K562 (cell line): ENCODE results near the gene RORC. TPM values are rescaled to one million over a fixed set of nuclear protein-coding genes. Genes with fewer than 3 reads are reported as not detected.
A peak's percentile ranks its signal among the peaks of the same experiment; 100 is the strongest.

Source experiments
- ADNP ChIP-seq: fragments of 200-800 bp; sonication (Bioruptor generic); IDR thresholded peaks from 2 replicates; pipeline ENCODE4 v1.6.1; 2016; ENCODE audit warnings: missing genetic modification characterization, missing compliant biosample characterization
- BACH1 ChIP-seq: fragments of 200-800 bp; sonication (Bioruptor generic); IDR thresholded peaks from 2 replicates; pipeline ENCODE4 v1.6.1; 2016; ENCODE audit warnings: missing genetic modification characterization, missing compliant biosample characterization
- DEAF1 ChIP-seq: fragments of 450-650 bp; formaldehyde crosslinking; IDR thresholded peaks from 2 replicates; pipeline ENCODE4 v1.4.0; 2020; ENCODE audit warnings: mild to moderate bottlenecking, moderate library complexity
- ETS1 ChIP-seq: conservative IDR thresholded peaks from 2 replicates; pipeline ENCODE4 v1.6.1; 2011; ENCODE audit warnings: low read depth, mild to moderate bottlenecking, low read length; ENCODE audit not compliant: control insufficient read depth
- FOSL1 ChIP-seq: fragments of 200-800 bp; sonication (Bioruptor generic); conservative IDR thresholded peaks from 2 replicates; pipeline ENCODE4 v1.6.1; 2016; ENCODE audit warnings: missing genetic modification characterization, missing compliant biosample characterization
- FOXJ2 ChIP-seq: fragments of 200-800 bp; sonication (Bioruptor generic); IDR thresholded peaks from 2 replicates; pipeline ENCODE4 v1.6.1; 2016; ENCODE audit warnings: missing genetic modification characterization, missing compliant biosample characterization
- GATAD2A ChIP-seq: fragments of 450-650 bp; IDR thresholded peaks from 2 replicates; pipeline ENCODE4 v1.6.1; 2017
- HMGXB4 ChIP-seq: sonication (generic); formaldehyde crosslinking; IDR thresholded peaks from 2 replicates; pipeline ENCODE4 v1.8.1; 2023; ENCODE audit warnings: mild to moderate bottlenecking, missing genetic modification reagents
- KDM1A ChIP-seq, 2 experiments: fragments of 450-650 bp; IDR thresholded peaks; 2 replicates each; pipeline ENCODE4 v1.6.1; 2016; ENCODE audit warnings: mild to moderate bottlenecking in 2 of 2
- MYC ChIP-seq, 2 experiments: fragments of 250-450 bp in 1 of 2; sonication (Bioruptor Pico) in 1 of 2; IDR thresholded peaks; 2 replicates each; pipeline versions ENCODE4 v1.5.1 to v1.6.1; 2012 to 2021; ENCODE audit warnings: low read depth in 2 of 2, borderline replicate concordance in 1 of 2, improper control_type of control experiment in 1 of 2, low read length in 1 of 2, mild to moderate bottlenecking in 1 of 2, moderate library complexity in 1 of 2
- NR2C2 ChIP-seq, 2 experiments: fragments of 200-800 bp in 1 of 2; sonication (Bioruptor generic) in 1 of 2; sonication (generic) in 1 of 2; formaldehyde crosslinking in 1 of 2; IDR thresholded peaks; 2 replicates each; pipeline versions ENCODE4 v1.6.1 to v1.8.0; 2016 to 2022; ENCODE audit warnings: mild to moderate bottlenecking in 1 of 2, missing compliant biosample characterization in 1 of 2, missing genetic modification characterization in 1 of 2, missing genetic modification reagents in 1 of 2
- PHF8 ChIP-seq: fragments of 200-600 bp; sonication (generic); IDR thresholded peaks from 2 replicates; pipeline ENCODE4 v1.6.1; 2012; ENCODE audit warnings: mixed run types, mild to moderate bottlenecking, inconsistent platforms, low read length, moderate library complexity, borderline replicate concordance
- RBM34 ChIP-seq: fragments of 200-400 bp; formaldehyde crosslinking; IDR thresholded peaks from 2 replicates; pipeline ENCODE4 v1.6.1; 2018; ENCODE audit warnings: low read length, borderline replicate concordance; ENCODE audit not compliant: insufficient read depth
- TEAD2 ChIP-seq: fragments of 450-650 bp; IDR thresholded peaks from 2 replicates; pipeline ENCODE4 v1.6.1; 2016; ENCODE audit warnings: missing genetic modification characterization, control low read depth, missing compliant biosample characterization
- TOE1 ChIP-seq, 2 experiments: fragments of 450-650 bp in 1 of 2; sonication (generic) in 1 of 2; formaldehyde crosslinking in 1 of 2; IDR thresholded peaks; 2 replicates each; pipeline versions ENCODE4 v1.7.1 to v1.8.0; 2016 to 2022; ENCODE audit warnings: borderline replicate concordance in 2 of 2, mild to moderate bottlenecking in 2 of 2, antibody characterized with exemption in 1 of 2, inconsistent platforms in 1 of 2, low read depth in 1 of 2, missing genetic modification reagents in 1 of 2, moderate library complexity in 1 of 2
- ZBTB7A ChIP-seq: IDR thresholded peaks from 2 replicates; pipeline ENCODE4 v1.6.1; 2011; ENCODE audit warnings: low read depth, mild to moderate bottlenecking, low read length, moderate library complexity, borderline replicate concordance; ENCODE audit not compliant: control insufficient read depth
- polyA plus RNA-seq, 8 experiments: library from polyadenylated mRNA; depleted of rRNA in 4 of 8; stranded (reverse) in 5 of 8; unstranded in 3 of 8; fragments of >200 nt; fragmentation: Nextera tagmentation in 2 of 8; fragmentation: Illumina TruSeq in 1 of 8; extraction: Ambion mirVana in 2 of 8; extraction: Trizol in 1 of 8; gene quantifications; 2 replicates each; pipeline versions ENCODE4 v1.2.1 to v1.2.3, GENCODE V29; 2011 to 2014; ENCODE audit warnings: inconsistent platforms in 1 of 8, missing spikeins in 1 of 8
- total RNA-seq, 7 experiments: library from RNA; depleted of rRNA in 6 of 7; stranded (reverse); fragments of >200 nt in 6 of 7; fragmentation: Illumina TruSeq in 2 of 7; extraction: Trizol in 2 of 7; gene quantifications; 2 replicates each; pipeline versions ENCODE4 v1.2.1 to v1.2.3, GENCODE V29; 2011 to 2021; ENCODE audit warnings: low replicate concordance in 1 of 7
- TF ChIP-seq, protein P1 (sequence below): sonication (generic); formaldehyde crosslinking; IDR thresholded peaks from 2 replicates; pipeline ENCODE4 v1.8.1; 2023; ENCODE audit warnings: mild to moderate bottlenecking, missing genetic modification reagents

Gene RORC
- total and polyA plus RNA-seq, 9 of the 15 experiments (the other 6 are each of a cell fraction or from before 2014, with no cell fraction given), result not detected

GRCh38 chr1:151790071-151790939, 41.3 kb downstream of the RORC start, which contains the start of gene TDRKH (continued):
- TF ChIP-seq TEAD2 (tag), result no peak
- peak; percentile 62 for TF ChIP-seq MYC (IDR thresholded peaks at IDR 0.05; ENCODE audit: low read depth, low read length)
- no peak for TF ChIP-seq MYC (CRISPR knock-in tag; IDR thresholded peaks at IDR 0.05; ENCODE audit: borderline replicate concordance, low read depth)
- no peak for TF ChIP-seq DEAF1 (CRISPR knock-in tag)
- peak; percentile 63; the same call in 1 of the 2 replicates for TF ChIP-seq PHF8
- 0 out of 2 replicates have a peak, but pooled peaks have one; percentile 52 for TF ChIP-seq ETS1
- TF ChIP-seq RBM34, result no peak
- peak; percentile 41 for TF ChIP-seq FOSL1
- TF ChIP-seq BACH1 (tag), result peak; percentile 67
- TF ChIP-seq FOXJ2 (tag), result peak; percentile 46; the same call in 1 of the 2 replicates
- TF ChIP-seq, protein P1, sequence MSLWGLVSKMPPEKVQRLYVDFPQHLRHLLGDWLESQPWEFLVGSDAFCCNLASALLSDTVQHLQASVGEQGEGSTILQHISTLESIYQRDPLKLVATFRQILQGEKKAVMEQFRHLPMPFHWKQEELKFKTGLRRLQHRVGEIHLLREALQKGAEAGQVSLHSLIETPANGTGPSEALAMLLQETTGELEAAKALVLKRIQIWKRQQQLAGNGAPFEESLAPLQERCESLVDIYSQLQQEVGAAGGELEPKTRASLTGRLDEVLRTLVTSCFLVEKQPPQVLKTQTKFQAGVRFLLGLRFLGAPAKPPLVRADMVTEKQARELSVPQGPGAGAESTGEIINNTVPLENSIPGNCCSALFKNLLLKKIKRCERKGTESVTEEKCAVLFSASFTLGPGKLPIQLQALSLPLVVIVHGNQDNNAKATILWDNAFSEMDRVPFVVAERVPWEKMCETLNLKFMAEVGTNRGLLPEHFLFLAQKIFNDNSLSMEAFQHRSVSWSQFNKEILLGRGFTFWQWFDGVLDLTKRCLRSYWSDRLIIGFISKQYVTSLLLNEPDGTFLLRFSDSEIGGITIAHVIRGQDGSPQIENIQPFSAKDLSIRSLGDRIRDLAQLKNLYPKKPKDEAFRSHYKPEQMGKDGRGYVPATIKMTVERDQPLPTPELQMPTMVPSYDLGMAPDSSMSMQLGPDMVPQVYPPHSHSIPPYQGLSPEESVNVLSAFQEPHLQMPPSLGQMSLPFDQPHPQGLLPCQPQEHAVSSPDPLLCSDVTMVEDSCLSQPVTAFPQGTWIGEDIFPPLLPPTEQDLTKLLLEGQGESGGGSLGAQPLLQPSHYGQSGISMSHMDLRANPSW (CRISPR knock-in tag), result no peak
- peak; percentile 99 for TF ChIP-seq KDM1A (IDR thresholded peaks at IDR 0.05)
- no peak for TF ChIP-seq ADNP
- peak; percentile 80 for TF ChIP-seq TOE1 (IDR thresholded peaks at IDR 0.05; ENCODE audit: borderline replicate concordance)
- TF ChIP-seq TOE1 (CRISPR knock-in tag; IDR thresholded peaks at IDR 0.05; ENCODE audit: borderline replicate concordance, low read depth), result 0 out of 2 replicates have a peak, but pooled peaks have one; percentile 73
- peak; percentile 84; the same call in 1 of the 2 replicates for TF ChIP-seq GATAD2A
- peak; percentile 63; the same call in 1 of the 2 replicates for TF ChIP-seq NR2C2 (CRISPR knock-in tag; IDR thresholded peaks at IDR 0.05)
- peak; percentile 45; the same call in 1 of the 2 replicates for TF ChIP-seq NR2C2 (tag; IDR thresholded peaks at IDR 0.05)
- TF ChIP-seq HMGXB4 (CRISPR knock-in tag), result no peak; the same call in 1 of the 2 replicates
- peak; percentile 1; the same call in 1 of the 2 replicates for TF ChIP-seq ZBTB7A
